ENCODE measurements around the gene ZNF217.
"Not testable (repeated sequence)": the region's sequence is repeated elsewhere in the genome, so short reads cannot be mapped to it uniquely, and the experiment has no call there.

The ZNF217 gene

DNA sequence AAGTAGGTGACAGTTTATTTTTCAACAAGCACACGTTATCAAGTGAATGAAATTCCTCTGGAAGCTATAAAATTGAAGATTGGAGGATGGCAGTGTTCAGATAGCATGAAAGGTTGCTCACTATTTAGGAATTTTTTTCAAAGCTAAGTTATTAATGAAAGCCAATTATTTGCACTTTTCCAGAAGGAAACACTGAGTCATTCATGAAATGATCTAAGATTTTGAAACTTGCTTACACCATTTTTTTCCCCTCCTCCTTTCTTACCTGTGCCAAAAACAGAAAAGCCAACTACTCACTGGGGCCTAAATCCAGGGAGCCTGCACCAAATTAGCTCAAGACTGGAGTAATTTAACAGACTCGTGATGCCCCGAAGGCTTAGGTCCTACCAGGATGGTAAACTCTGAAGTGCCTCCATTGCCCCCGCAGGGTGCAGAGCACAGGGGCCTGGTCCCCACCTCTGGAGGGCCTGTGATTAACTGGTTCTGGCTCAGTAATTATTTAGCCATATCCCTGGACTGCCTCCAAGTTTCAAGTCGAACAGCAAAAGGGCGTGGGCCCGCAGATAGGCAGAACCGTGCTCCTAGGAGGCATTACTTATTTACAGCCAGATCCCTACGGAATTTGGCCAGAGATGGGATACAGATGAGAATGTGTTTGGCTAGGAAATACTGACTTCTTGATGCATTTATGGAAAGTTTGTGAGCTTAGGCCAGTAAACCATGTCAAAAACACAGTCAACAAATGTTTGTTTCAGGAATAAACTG lies 28.0 kb upstream of the ZNF217 start:
- DNase-seq, result peak; percentile 96

DNA sequence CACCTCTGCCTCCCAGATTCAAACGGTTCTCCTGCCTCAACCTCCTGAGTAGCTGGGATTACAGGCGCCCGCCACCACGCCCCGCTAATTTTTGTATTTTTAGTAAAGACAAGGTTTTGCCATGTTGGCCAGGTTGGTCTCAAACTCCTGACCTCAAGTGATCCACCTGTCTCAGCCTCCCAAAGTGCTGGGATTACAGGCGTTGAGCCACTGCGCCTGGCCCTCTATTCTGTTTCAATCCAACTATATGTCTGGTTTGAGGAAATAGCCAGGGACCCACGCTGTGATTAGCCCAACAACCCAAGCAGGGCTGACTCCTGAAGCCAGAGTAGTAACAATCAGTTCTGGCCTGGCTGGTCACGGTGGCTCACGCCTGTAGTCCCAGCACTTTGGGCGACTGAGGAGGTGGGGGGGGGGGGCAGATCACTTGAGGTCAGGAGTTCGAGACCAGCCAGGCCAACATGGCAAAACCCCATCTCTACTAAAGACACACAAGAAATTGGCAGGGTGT lies 24.9 kb upstream of the ZNF217 start:
- not testable (repeated sequence) for DNase-seq

DNA sequence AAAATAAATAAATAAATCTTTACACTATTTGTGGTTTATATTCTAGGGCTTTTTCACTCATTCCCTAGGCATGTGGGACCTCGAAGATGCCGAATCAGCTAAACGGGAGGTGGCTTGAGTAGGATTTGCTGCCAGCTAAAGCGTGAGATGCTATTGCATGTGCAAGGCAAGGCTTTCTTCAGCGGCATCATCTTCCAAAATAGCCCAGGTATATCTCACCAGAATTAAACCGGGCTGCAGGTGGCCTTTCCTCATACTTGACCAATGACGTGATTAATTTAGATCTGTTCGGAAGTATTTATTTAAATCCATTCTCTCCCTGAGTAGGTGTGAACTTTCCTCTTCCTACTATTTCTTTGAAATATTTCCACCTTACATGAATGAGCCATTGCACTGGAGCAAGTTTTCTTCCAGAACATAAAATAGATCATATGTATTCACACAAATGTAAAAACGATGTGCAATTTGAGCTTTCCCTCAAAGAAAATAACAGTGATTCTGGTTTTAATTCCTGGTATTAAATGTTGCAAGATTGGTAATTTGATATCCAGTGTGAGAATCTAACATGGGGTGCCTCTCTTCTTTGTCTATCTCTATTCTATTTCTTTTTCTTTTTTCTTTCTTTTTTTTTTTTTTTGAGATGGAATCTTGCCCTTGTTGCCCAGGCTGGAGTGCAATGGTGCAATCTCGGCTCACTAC lies 24.3 kb upstream of the ZNF217 start:
- no peak for DNase-seq

DNA sequence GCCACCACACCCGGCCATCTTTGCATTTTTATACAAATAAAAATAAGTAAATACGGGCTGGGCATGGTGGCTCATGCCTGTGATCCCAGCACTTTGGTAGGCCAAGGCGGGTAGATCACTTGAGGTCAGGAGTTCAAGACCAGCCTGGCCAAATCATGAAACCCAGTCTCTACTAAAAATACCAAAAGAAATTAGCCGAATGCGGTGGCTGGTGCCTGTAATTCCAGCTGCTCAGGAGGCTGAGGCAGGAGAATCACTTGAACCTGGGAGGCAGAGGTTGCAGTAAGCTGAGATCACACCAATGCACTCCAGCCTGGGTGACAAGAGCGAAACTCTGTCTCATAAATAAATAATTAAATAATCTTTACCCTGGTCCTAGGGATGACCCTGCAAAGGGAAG lies 22.9 kb upstream of the ZNF217 start:
- not testable (repeated sequence) for DNase-seq

DNA sequence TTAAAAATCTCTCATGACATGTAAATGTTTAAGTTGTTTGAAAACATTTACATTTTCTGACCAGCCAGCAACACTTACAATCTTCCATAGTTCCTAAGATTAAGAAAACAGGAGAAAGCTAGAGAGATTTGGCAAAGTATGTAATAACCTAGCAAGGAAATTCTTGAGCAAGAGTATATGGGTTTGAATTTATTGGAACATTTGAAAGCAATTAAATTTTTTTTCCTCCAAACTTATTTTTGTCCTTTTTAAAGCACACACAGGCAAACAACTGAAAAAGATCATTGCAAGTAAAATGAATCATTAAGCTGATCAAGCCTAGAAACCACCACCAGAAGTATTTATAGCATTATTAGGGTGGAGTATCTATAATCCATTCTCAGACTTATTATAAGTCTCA lies 20.1 kb upstream of the ZNF217 start:
- DNase-seq, result no peak

DNA sequence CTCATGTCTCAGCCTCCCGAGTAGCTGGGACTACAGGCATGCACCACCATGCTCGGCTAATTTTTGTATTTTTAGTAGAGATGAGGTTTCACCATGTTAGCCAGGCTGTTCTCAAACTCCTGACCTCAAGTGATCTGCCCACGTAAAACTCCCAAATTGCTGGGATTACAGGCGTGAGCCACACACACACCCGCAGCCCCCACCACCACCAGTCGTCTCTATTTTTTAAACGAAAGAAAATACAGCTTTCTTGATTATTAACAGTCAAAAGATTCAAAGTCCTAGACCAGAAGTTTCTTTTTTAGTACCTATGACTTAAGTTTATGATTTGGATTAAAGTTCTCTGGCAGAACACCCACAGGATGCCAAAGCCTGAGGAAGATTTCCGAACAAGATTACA lies 18.6 kb upstream of the ZNF217 start:
- DNase-seq, result not testable (repeated sequence)

DNA sequence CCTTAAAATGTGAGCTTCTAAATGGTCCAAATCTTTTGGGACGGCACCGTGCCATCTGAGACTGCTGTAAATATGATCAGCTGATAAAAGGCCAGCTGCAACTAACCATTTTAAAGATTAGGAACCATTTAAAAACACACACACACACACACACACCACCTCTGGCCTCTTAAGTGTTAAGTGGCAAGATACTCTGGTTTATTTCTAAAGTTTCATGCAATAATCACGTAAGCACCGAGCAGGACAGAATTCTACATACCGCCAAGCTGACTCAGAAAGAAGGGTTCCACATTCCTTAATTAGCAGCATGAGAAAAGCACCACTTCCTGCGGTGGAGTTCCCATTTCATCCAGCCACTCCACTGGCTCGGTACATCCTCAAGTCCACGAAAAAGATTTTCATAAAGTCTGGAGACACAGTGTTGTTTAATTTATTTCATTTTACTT lies 17.8 kb upstream of the ZNF217 start:
- no peak for DNase-seq

DNA sequence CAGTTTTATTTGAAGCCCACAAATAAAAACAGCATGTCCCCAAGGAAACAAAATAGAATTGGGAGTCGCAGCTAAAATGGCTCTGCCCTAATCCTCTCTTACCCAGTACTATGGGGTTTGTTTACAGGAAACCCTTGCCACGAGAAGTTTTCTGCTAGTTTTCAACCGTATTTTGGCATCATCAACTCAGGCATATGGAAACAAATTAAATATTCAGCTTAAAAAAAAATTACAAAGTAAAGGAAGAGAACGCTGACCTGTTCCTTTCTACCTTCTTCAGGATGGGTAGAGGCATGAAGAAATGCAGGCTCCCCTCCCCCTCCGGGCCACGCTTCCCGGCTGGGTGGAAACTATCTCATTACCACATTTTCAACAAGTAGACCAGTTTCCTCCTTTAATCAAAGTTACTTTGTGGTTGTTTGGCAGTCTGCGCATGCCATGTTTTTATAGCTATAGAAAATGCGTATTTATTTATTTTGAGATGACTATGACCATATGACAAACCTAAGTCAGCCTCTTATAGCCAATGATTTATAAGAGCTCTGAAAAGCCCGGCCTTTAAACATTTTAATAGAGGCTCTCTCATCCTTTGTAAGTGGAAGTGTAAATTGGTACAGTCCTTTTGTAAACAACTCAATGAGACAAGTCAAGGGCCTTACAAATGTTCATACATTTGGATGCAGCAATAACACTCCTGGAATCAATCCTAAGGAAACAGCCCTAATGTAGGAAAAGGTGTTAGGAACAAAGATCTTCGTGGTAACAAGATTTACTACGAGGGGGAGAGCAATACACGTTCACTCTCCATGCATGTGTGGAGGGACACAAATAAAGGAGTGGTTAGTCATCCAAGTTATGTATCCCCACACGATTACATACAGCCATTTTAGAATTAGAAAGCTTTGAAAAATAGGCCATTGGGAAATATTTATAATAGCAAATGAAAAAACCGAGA lies 16.1 kb upstream of the ZNF217 start:
- peak; percentile 88 for DNase-seq

DNA sequence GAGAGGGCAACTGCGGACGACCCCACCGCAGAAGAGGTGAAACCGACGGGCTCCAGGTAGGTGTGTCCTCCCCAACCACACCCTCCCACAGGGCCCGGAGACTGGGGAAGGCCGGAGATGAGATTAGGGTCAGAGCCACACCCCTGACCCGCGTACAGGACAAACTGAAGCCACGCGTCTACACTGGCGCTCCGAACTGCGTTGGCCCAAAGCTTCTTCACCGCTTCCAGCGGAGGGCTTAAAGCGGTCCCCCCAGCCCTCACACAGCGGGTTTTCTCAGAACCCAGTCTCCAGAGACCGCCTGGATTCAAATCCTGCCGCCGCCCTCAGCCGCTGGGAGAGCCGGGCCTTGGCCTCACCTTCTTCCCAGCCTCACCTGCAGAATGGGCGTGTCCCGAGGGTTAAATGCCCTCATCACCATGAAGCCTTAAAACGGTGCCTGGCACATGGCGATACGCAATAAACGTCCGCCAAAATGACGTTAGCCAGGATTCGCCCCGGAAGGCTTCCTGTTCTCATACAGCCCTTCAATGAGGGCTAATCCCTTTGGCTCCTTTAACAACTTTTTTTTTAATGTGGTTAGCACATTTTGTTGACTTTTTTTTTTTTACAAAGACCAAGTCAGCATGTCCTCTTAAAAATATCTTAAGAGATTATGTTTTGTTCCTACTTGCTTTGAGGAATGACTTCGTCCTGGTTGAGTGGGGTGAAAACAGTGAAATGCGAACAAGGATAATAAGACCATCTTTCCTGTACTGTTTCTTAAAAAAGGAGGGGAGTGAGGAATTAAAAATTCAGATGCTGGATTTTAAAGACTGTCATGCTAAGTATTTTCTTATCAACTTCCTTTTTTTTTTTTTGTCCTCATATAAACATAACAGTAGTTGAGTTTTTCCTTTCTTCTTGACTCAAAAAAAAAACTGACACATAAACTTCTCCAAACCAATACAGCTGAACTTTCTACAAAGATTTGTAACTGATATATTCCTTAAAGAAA lies 15.1 kb upstream of the ZNF217 start:
- DNase-seq, result no peak

DNA sequence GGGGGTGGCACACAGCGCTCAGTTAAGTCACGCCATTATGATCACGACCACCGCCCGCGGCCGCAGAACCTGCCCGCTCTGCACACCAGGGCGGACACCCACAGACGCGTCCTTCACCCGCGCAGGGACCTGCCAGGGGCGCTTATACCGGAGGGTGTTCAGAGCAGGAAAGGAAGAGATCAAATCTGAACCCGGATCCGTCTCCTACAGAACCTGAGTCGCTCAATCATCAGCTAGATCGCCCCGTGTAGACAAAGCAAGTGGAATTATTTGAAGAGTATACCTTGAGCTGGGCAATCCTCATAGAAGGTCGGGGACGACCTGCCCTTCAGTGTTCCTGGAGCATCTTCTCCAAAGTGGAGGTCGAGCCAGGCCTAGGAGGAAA lies 14.4 kb upstream of the ZNF217 start:
- DNase-seq, result no peak

DNA sequence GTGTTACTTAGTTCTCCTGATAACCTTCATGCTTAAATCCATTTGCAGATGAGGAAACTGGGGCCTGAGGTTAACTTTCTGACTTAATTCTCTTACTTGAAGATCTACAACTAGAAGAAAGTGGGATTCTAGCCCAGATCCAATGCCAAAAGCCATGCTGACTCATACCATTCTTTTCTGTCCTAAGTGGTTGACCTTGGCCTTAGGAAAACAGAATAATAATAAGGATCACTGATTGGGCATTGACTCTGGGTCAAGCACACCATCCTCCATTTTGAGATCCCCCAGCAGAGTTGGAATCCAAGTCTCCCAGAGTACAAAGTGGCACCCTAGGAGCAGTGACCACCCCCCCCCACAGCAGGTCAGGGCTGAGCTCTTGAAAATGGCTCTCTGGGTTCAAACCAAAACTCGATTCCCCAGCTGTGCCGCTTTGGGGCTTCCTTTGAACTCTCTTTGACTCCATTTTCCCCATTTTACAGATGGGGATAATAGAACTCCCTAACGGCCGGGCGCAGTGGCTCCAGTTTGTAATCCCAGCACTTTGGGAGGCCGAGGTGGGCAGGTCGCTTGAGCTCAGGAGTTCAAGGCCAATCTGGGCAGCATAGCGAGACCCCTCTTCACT lies 12.8 kb upstream of the ZNF217 start:
- DNase-seq, result no peak

DNA sequence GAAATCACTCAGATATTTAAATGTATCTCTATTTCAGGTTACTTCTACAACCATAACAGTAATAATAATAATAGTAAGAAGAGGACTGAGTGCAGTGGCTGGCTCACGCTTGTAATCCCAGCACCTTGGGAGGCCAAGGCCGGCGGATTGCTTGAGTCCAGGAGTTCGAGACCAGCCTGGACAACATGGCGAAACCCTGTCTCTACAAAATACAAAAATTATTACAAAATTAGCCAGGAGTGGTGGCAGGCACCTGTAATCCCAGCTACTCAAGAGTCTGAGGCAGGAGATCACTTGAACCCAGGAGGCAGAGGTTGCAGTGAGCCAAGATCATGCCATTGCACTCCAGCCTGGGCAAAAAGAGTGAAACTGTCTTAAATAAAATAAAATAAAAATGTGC lies 11.8 kb upstream of the ZNF217 start:
- not testable (repeated sequence) for DNase-seq

DNA sequence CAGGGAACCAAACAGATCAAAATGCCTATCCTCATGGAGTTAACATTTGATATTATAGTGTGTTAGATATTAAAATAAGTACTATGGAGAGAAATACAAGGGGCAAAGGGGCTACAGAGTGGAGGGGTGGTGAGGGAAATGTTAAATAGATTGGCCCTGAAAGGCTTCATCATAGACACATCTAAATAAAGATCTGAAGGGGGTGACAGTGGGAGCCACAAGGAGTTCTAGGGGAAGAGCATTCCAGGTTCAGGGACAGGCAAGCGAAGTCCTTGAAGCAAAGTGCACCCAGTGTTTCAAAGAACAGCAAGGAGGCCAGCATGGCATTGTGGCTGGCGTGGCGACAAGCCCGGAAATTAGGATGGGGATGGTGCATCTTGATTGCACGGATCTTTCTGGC lies 11.2 kb upstream of the ZNF217 start:
- not testable (repeated sequence) for DNase-seq

DNA sequence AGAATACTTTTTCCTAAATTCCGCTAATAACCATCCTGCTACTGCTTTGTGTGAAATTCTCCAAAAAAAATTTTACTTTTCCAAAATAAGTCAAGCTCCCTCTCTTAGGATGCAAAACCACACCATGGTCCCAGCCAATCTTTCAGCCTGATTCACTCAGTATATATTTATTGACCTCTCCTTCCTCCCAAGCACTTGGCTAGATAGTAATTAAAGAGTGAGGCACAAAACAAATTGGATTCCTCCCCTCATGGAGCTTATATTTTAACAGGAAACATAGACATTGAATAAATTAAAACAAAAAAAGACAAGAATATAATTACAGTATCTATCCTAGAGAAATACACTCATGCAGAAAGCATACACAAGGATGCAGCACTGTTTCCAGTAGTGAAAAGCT lies 9.0 kb upstream of the ZNF217 start:
- no peak for DNase-seq

DNA sequence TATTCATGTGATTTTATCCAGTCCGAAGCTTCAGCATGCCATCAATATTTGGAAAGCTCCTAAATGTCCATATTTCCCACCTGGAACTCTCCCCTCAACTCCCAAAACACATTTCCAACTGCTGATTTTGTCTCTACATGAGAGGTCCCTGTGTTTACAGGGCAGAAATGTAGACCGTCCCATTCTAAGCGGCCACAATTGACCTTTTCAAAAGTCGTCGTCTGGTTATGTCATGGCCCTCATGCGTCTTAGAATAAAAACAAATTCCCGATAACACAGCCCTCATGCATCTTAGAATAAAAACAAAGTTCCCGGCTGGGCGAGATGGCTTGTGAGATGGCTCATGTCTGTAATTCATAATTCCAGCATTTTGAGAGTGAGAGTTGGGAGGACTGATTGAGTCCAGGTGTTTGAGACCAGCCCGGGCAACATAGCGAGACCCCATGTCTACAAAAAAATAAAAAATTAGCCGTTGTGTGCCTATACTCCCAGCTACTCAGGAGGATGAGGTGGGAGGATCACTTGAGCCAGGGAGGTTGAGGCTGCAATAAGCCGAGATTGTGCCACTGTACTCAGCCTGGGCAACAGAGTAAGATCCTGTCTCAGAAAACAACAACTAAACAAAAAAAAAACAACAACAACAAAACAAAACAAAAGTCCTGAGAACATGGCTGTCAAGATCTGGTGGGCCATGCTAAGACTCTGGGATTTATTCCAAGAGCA lies 6.4 kb upstream of the ZNF217 start:
- no peak for DNase-seq

DNA sequence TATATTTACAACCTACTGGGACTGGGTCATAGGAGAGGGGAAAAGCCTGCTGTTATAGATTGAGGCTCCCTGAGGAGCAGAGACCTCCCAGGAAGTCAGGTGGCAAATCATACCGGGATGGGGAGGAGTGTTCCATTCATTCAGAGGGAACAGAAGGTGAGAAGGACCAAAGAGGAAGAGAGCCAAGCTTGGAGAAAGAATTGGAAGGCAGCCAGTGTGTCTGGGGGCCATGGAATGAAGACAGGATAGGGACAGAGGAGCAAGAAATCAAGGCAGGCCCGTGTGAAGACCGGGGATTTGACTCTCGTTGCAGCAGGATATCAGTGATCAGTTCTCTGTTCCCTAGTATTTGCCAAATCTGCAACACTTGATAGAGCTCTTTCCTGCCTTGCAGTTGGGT lies 5.7 kb upstream of the ZNF217 start:
- no peak for DNase-seq

DNA sequence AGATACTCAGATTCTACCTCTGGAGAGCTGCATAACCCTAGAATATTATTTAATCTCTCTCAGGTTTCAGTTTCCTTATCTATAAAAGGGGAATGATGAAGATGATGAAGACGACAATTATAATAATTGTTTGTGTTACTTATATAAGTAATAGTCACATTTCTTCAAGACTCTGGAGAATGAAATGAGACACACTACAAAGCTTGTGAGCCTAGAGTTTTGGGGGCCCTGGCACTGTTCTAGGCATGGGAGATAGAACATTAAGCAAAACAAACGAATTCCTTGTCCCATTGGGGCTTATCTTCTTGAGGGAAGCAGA lies 5.4 kb upstream of the ZNF217 start:
- no peak for DNase-seq

DNA sequence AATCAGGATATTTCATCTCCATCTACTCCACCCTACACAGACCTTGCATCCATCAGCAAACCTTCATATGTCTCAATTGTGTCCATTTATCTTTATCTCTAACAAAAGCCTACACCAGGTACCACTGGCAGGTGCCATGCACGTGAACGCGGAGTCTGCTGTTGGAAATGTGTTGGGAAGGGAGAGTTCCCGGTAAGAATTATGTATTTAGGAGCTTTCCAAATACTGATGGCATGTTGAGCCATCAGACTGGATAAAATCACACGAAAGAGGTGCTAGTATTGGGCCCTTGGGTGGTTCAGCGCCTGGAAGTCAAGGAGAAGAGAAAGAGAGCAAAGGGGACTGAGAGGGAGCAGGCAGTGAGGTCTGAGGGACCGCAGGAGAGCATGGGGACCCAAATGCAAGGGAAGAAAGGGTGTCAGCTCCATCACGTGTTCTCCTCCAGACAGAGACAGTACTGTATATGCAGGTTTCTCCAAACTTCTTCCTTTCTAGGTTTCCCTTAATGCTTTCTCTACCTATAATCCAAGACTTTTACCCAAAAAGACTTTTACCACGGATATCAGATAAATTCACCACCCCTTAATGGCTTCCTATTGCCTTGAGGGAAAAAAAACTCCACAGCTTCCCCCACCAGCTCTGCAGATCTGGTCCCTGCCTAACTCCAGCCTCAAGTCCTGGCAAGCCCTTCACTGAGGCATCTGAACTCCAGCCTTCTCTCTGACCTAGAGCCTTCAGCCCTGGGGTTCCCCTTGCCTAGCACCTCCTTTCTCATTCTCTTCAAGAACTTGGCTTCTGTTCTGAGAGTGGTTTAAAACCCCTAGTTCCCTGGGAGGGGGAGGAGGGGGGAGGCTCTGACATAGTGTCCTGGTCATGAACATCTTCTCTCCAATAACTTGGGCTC lies 4.8 kb upstream of the ZNF217 start:
- DNase-seq, result no peak

DNA sequence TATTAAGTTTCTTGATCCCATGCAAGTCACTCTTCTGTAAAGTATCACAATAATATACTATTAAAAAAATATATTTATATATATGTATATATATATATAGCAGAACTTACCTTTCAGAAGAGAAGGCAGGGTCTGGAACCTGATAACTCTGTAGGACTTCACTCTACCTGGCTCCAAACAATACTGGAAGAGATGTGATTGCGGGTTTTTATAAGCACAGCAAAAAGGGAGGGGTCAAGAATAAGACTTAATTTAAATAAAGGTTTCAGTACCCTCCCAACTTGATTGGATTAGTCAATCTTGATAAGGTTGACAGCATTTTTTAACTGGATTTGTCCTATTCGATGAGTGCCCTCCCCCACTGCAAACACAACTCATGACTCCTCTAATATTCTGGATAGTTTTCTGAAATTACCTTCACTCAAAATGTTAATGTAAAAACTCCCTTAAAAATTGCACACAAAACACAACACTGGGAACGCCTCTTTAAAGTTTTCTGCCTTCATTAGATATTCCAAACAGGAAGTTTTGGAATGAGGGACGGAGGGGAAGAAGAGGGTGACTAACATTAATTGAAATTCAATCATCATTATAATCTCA lies 4.0 kb upstream of the ZNF217 start:
- DNase-seq, result no peak
